Liver (tissue), 9 donors: ENCODE measurements around the gene ZNF343. TPM values are rescaled to one million over a fixed set of nuclear protein-coding genes. Genes with fewer than 3 reads are reported as not detected.
"Not testable (repeated sequence)": the region's sequence is repeated elsewhere in the genome, so short reads cannot be mapped to it uniquely, and the experiment has no call there.

ENCODE experiments used
- DNase-seq: peaks from one replicate; pipeline ENCODE4 v3.0.0-alpha.2; 2017; ENCODE audit warnings: low spot score
- H3K27ac ChIP-seq, 2 donors: one replicate each; pipeline ENCODE4 v1.7.0; 2013; ENCODE audit warnings: inconsistent platforms in 2 of 2, low read length in 2 of 2, control low read depth in 1 of 2, low read depth in 1 of 2, mild to moderate bottlenecking in 1 of 2
- H3K27me3 ChIP-seq, 4 donors: one replicate each; pipeline versions ENCODE4 v1.6.1 to v1.7.0; 2013; ENCODE audit warnings: low read length in 3 of 4, inconsistent platforms in 1 of 4, mild to moderate bottlenecking in 1 of 4, moderate library complexity in 1 of 4; ENCODE audit not compliant: control insufficient read depth in 4 of 4, insufficient read depth in 4 of 4
- H3K36me3 ChIP-seq, 4 donors: one replicate each; pipeline versions ENCODE4 v1.6.1 to v1.7.0; 2013; ENCODE audit warnings: low read length in 3 of 4, mild to moderate bottlenecking in 3 of 4, low read depth in 1 of 4, moderate library complexity in 1 of 4; ENCODE audit not compliant: control insufficient read depth in 4 of 4, insufficient read depth in 3 of 4
- H3K4me1 ChIP-seq, 4 donors: one replicate each; pipeline versions ENCODE4 v1.6.1 to v1.7.0; 2013; ENCODE audit warnings: low read length in 3 of 4, mild to moderate bottlenecking in 3 of 4, moderate library complexity in 1 of 4; ENCODE audit not compliant: control insufficient read depth in 4 of 4, insufficient read depth in 4 of 4
- H3K4me3 ChIP-seq, 3 donors: one replicate each; pipeline versions ENCODE4 v1.6.1 to v1.7.0; 2013; ENCODE audit warnings: low read length in 3 of 3, control low read depth in 1 of 3, low read depth in 1 of 3, mild to moderate bottlenecking in 1 of 3
- H3K9ac ChIP-seq, 2 donors: one replicate each; pipeline ENCODE4 v1.7.0; 2013; ENCODE audit warnings: low read length in 2 of 2, mild to moderate bottlenecking in 2 of 2, moderate library complexity in 2 of 2, control low read depth in 1 of 2, low read depth in 1 of 2
- H3K9me3 ChIP-seq, 4 donors: one replicate each; pipeline versions ENCODE4 v1.6.1 to v1.7.0; 2013; ENCODE audit warnings: low read length in 3 of 4; ENCODE audit not compliant: control insufficient read depth in 4 of 4
- ATF3 ChIP-seq: IDR thresholded peaks from 2 replicates; pipeline ENCODE4 v1.6.1; 2016; ENCODE audit warnings: antibody characterized with exemption
- CTCF ChIP-seq: fragments of 150-350 bp; IDR thresholded peaks from 2 replicates; pipeline ENCODE4 v1.5.1; 2017; ENCODE audit warnings: improper control_type of control experiment, low read depth, low read length; ENCODE audit not compliant: missing input control
- EGR1 ChIP-seq, 2 donors: IDR thresholded peaks; 2 replicates each; pipeline ENCODE4 v1.6.1; 2016 to 2018; ENCODE audit warnings: antibody characterized with exemption in 2 of 2, low read depth in 2 of 2
- FOXA1 ChIP-seq: IDR thresholded peaks from 2 replicates; pipeline ENCODE4 v1.6.1; 2016; ENCODE audit warnings: antibody characterized with exemption
- FOXA2 ChIP-seq: IDR thresholded peaks from 2 replicates; pipeline ENCODE4 v1.6.1; 2016; ENCODE audit warnings: antibody characterized with exemption
- GABPA ChIP-seq, 2 donors: IDR thresholded peaks in 1 of 2; conservative IDR thresholded peaks in 1 of 2; 2 replicates each; pipeline ENCODE4 v1.6.1; 2016; ENCODE audit warnings: antibody characterized with exemption in 2 of 2, mild to moderate bottlenecking in 1 of 2, moderate library complexity in 1 of 2
- HNF4A ChIP-seq, 2 donors: conservative IDR thresholded peaks; 2 replicates each; pipeline ENCODE4 v1.6.1; 2016; ENCODE audit warnings: antibody characterized with exemption in 2 of 2, mild to moderate bottlenecking in 2 of 2
- HNF4G ChIP-seq: IDR thresholded peaks from 2 replicates; pipeline ENCODE4 v1.6.1; 2016; ENCODE audit warnings: antibody characterized with exemption
- JUND ChIP-seq, 2 donors: IDR thresholded peaks; 2 replicates each; pipeline ENCODE4 v1.6.1; 2016; ENCODE audit warnings: antibody characterized with exemption in 2 of 2
- MAX ChIP-seq: IDR thresholded peaks from 2 replicates; pipeline ENCODE4 v1.6.1; 2016; ENCODE audit warnings: antibody characterized with exemption
- NR2F2 ChIP-seq: IDR thresholded peaks from 2 replicates; pipeline ENCODE4 v1.6.1; 2016; ENCODE audit warnings: antibody characterized with exemption
- RAD21 ChIP-seq, 2 donors: IDR thresholded peaks; 2 replicates each; pipeline ENCODE4 v1.6.1; 2016; ENCODE audit warnings: antibody characterized with exemption in 2 of 2, mild to moderate bottlenecking in 2 of 2
- REST ChIP-seq: IDR thresholded peaks from 2 replicates; pipeline ENCODE4 v1.6.1; 2016; ENCODE audit warnings: antibody characterized with exemption, mild to moderate bottlenecking
- RXRA ChIP-seq, 2 donors: IDR thresholded peaks; 2 replicates each; pipeline ENCODE4 v1.6.1; 2017 to 2018; ENCODE audit warnings: antibody characterized with exemption in 2 of 2, mild to moderate bottlenecking in 1 of 2
- SP1 ChIP-seq: IDR thresholded peaks from 2 replicates; pipeline ENCODE4 v1.6.1; 2018; ENCODE audit warnings: antibody characterized with exemption, mild to moderate bottlenecking
- TAF1 ChIP-seq: conservative IDR thresholded peaks from 2 replicates; pipeline ENCODE4 v1.6.1; 2016; ENCODE audit warnings: antibody characterized with exemption, mild to moderate bottlenecking
- YY1 ChIP-seq: IDR thresholded peaks from 2 replicates; pipeline ENCODE4 v1.6.1; 2016; ENCODE audit warnings: antibody characterized with exemption, mild to moderate bottlenecking
- ZBTB33 ChIP-seq: IDR thresholded peaks from 2 replicates; pipeline ENCODE4 v1.6.1; 2016; ENCODE audit warnings: antibody characterized with exemption
- WGBS: extraction: QIAGEN DNeasy Blood & Tissue Kit; methylation state at CpG from one replicate; pipeline ENCODE4 v1.1.7; 2013; 5-methylcytosine and 5-hydroxymethylcytosine counted together
- polyA plus RNA-seq, 2 donors: library from polyadenylated mRNA; stranded (reverse) in 1 of 2; unstranded in 1 of 2; fragments of 200-250 nt in 1 of 2; fragments of >200 nt in 1 of 2; fragmentation: Nextera tagmentation in 1 of 2; extraction: Ambion mirVana in 1 of 2; gene quantifications; one replicate each; pipeline versions ENCODE4 v1.2.1 to v1.2.3, GENCODE V29; 2013 to 2015
- total RNA-seq, 2 donors: library from RNA; depleted of rRNA; stranded (reverse); fragments of >200 nt; gene quantifications; one replicate each; pipeline ENCODE4 v1.2.3, GENCODE V29; 2014
- donor health status: healthy.
- donor health status: healthy.
- donor health status: healthy.
- donor health status: healthy.
- donor health status: healthy.

Gene ZNF343
- total and polyA plus RNA-seq, 4 donors: 3.3 to 10.5 (median 4.2) TPM

GRCh38 chr20:2523919-2524708 lies 15.4 kb upstream of the ZNF343 start:
- Histone ChIP-seq H3K27ac (peak overlapping the region; percentile 78 to 82), H3K27me3 (no peaks in the 10 kb centered on the region), H3K4me3 (peak overlapping the region; percentile 66 to 82 (median 77)), H3K9ac (peak overlapping the region; percentile 32 to 94), H3K4me1 (peaks cover 0 to 10% (median 2%) of the 10 kb centered on the region in 4 donors), H3K36me3 (no peaks in the 10 kb centered on the region), H3K9me3 (no peaks in the 10 kb centered on the region)
- TF ChIP-seq GABPA (IDR thresholded peaks at IDR 0.05 in 1 of 2, conservative IDR thresholded peaks at IDR 0.05 in 1 of 2) (no peak), MAX (no peak), ZBTB33 (no peak), HNF4A (conservative IDR thresholded peaks at IDR 0.05) (no peak), FOXA1 (no peak), TAF1 (peak; percentile 66), CTCF (peak; percentile 83), NR2F2 (no peak), FOXA2 (no peak), RXRA (IDR thresholded peaks at IDR 0.05) (no peak), SP1 (no peak), HNF4G (no peak), REST (no peak), ATF3 (no peak), YY1 (no peak), EGR1 (IDR thresholded peaks at IDR 0.05; ENCODE audit: low read depth in 2 of 2) (no peak), RAD21 (IDR thresholded peaks at IDR 0.05) (peak; percentile 51 to 66), JUND (IDR thresholded peaks at IDR 0.05) (no peak)
- WGBS: 12% methylated on average over 26 of the region's 26 CpGs
- peak; percentile 94 for DNase-seq

GRCh38 chr20:2522826-2523429 lies 14.2 kb upstream of the ZNF343 start:
- peaks cover 0 to 10% (median 2%) of the 10 kb centered on the region in 4 donors for H3K4me1 ChIP-seq
- H3K4me3 ChIP-seq, H3K9ac ChIP-seq, H3K36me3 ChIP-seq, H3K27me3 ChIP-seq, H3K27ac ChIP-seq, DNase-seq, H3K9me3 ChIP-seq: not testable (repeated sequence)
- 88% methylated on average over 5 of the region's 5 CpGs for WGBS
